ENCODE results near the gene FNIP2.
"Not testable (repeated sequence)": the region's sequence is repeated elsewhere in the genome, so short reads cannot be mapped to it uniquely, and the experiment has no call there.

FNIP2 gene

DNA sequence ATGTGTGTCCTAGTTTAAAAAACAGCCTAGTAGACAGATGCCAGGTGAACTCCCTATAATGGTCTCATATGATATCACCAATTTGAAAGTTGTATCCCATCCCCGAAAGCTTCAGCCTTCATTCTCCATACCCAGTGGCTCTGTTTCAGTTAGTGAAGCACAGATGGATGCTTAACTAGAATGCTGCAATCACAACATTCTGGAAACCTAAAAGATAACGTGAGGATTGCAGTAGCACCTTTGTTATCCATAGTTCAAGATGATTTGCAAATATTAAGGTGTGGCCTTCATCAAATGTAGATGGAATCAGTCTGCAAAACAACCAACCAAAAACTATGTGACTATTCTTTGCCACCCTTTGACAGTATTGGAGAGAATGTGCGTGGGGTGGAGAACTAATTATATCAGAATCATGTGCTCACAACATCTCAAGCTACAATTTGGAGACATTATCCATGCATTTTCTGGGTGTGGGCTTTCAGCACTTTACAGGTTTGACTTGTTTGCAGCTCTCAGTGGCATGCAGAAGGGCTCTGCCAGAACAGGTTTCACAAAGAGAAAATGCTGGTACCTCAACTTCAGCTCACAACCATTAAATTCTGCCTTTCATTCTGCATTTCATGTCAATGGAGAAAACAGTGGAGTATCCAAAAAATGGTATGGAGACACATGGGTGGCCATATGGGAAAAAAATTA is 27.4 kb upstream of the FNIP2 start:
- ChIA-PET CTCF (no interaction called here), POLR2A (no interaction called here)
- TF ChIP-seq FOXA1 (IDR thresholded peaks at IDR 0.05): no peak
- TF ChIP-seq HDGF (IDR thresholded peaks at IDR 0.05; ENCODE audit: borderline replicate concordance): no peak
- TF ChIP-seq ARNT (IDR thresholded peaks at IDR 0.05): no peak
- TF ChIP-seq FOXM1 (IDR thresholded peaks at IDR 0.05; ENCODE audit: borderline replicate concordance): no peak
- TF ChIP-seq SP1 (IDR thresholded peaks at IDR 0.05): no peak
- no peak for TF ChIP-seq NFRKB (IDR thresholded peaks at IDR 0.05)
- no peak for DNase-seq (ENCODE audit: extremely low spot score)

DNA sequence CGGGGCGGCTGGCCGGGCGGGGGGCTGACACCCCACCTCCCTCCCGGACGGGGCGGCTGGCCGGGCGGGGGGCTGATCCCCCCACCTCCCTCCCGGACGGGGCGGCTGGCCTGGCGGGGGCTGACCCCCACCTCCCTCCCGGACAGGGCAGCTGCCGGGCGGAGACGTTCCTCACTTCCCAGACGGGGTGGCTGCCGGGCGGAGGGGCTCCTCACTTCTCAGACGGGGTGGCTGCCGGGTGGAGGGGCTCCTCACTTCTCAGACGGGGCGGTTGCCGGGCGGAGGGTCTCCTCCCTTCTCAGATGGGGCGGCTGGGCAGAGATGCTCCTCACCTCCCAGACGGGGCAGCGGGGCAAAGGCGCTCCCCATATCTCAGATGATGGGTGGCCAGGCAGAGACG is 22.3 kb upstream of the FNIP2 start:
- CTCF ChIA-PET; DNase-seq (ENCODE audit: extremely low spot score); POLR2A ChIA-PET: not testable (repeated sequence)

GRCh38 chr4:158750379-158750778 is 18.4 kb upstream of the FNIP2 start:
- ChIA-PET POLR2A (no interaction called here), CTCF (no interaction called here)
- no peak for DNase-seq (ENCODE audit: extremely low spot score)
- TF ChIP-seq ARNT (IDR thresholded peaks at IDR 0.05): no peak
- TF ChIP-seq TARDBP (IDR thresholded peaks at IDR 0.05): no peak
- no peak for TF ChIP-seq L3MBTL2 (conservative IDR thresholded peaks at IDR 0.05)
- TF ChIP-seq SP1 (IDR thresholded peaks at IDR 0.05): no peak
- TF ChIP-seq ZNF384 (IDR thresholded peaks at IDR 0.05): no peak
- TF ChIP-seq SUZ12 (IDR thresholded peaks at IDR 0.05): no peak
- TF ChIP-seq, protein P1, sequence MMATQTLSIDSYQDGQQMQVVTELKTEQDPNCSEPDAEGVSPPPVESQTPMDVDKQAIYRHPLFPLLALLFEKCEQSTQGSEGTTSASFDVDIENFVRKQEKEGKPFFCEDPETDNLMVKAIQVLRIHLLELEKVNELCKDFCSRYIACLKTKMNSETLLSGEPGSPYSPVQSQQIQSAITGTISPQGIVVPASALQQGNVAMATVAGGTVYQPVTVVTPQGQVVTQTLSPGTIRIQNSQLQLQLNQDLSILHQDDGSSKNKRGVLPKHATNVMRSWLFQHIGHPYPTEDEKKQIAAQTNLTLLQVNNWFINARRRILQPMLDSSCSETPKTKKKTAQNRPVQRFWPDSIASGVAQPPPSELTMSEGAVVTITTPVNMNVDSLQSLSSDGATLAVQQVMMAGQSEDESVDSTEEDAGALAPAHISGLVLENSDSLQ (IDR thresholded peaks at IDR 0.05): no peak

DNA sequence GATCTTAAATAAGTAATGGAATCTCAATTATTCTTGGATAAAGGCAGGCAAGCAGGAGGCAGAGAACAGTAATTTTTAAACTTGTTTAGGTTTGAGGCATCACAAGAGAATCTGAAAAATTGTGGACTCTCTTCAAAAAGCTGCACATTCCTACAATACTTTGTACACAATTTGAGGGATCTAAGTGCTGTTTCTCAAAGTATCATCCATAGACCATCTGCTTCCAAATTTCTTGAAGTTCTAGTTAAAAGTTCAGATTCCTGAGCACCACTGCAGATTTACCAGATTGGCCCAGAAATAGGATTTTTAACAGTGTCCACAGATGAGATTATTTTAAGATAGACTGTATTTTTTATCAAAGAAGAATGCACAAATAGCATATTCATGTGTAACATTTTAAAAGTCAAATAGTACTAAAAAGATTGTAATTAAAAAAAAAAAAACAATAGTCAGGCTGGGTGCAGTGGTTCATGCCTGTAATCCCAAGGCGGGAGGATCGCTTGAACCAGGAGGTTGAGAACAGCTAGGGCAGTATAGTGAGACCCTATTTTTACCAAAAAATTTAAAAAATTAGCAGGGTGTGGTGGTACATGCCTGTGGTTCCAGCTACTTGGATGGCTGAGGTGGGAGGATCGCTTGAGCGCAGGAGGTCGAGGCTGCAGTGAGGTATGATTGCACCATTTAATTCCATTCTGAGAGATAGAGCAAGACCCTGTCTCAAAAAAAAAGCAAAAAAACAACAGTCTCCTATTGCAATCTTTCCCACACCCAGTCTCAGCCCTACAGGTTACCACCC is 14.2 kb upstream of the FNIP2 start:
- DNase-seq (ENCODE audit: extremely low spot score): no peak
- ChIA-PET POLR2A (no interaction called here), CTCF (no interaction called here)
- TF ChIP-seq FOXK2 (IDR thresholded peaks at IDR 0.05) (no peak), L3MBTL2 (conservative IDR thresholded peaks at IDR 0.05) (no peak), ELF4 (IDR thresholded peaks at IDR 0.05) (no peak), HDGF (IDR thresholded peaks at IDR 0.05; ENCODE audit: borderline replicate concordance) (no peak), FOXM1 (IDR thresholded peaks at IDR 0.05; ENCODE audit: borderline replicate concordance) (no peak), TARDBP (IDR thresholded peaks at IDR 0.05) (no peak), LEF1 (IDR thresholded peaks at IDR 0.05; ENCODE audit: borderline replicate concordance) (no peak), CTBP1 (IDR thresholded peaks at IDR 0.05; ENCODE audit: borderline replicate concordance) (no peak), FOXA1 (IDR thresholded peaks at IDR 0.05) (no peak), SUZ12 (IDR thresholded peaks at IDR 0.05) (no peak), ZNF384 (IDR thresholded peaks at IDR 0.05) (no peak), ARNT (IDR thresholded peaks at IDR 0.05) (no peak), BHLHE40 (IDR thresholded peaks at IDR 0.05; ENCODE audit: borderline replicate concordance) (no peak)
- TF ChIP-seq, protein P1 (IDR thresholded peaks at IDR 0.05): no peak

DNA sequence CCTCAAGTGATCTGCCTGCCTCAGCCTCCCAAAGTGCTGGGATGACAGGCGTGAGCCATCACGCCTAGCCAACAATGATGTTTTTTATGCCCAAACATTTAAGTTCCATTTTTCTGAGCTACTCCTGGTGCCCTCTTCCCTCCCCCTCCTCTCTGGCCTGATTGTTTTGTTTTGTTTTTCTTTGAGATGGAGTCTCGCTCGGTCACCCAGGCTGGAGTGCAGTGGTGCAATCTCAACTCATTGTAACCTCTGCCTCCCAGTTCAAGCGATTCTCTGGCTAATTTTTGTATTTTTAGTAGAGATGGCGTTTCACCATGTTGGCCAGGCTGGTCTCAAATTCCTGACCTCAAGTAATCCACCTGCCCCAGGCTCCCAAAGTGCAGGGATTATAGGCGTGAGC is 13.0 kb upstream of the FNIP2 start:
- POLR2A ChIA-PET; DNase-seq (ENCODE audit: extremely low spot score); CTCF ChIA-PET: not testable (repeated sequence)

GRCh38 chr4:158756588-158756987 is 12.2 kb upstream of the FNIP2 start:
- ChIA-PET POLR2A (no interaction called here), CTCF (no interaction called here)
- TF ChIP-seq ARNT (IDR thresholded peaks at IDR 0.05) (no peak), TARDBP (IDR thresholded peaks at IDR 0.05) (no peak), CTBP1 (IDR thresholded peaks at IDR 0.05; ENCODE audit: borderline replicate concordance) (no peak), LEF1 (IDR thresholded peaks at IDR 0.05; ENCODE audit: borderline replicate concordance) (no peak), ZNF384 (IDR thresholded peaks at IDR 0.05) (no peak), NFRKB (IDR thresholded peaks at IDR 0.05) (no peak), L3MBTL2 (conservative IDR thresholded peaks at IDR 0.05) (no peak)
- no peak for DNase-seq (ENCODE audit: extremely low spot score)

- no peak for DNase-seq (ENCODE audit: extremely low spot score)
- no peak for TF ChIP-seq SUZ12 (IDR thresholded peaks at IDR 0.05)
- no peak for TF ChIP-seq BHLHE40 (IDR thresholded peaks at IDR 0.05; ENCODE audit: borderline replicate concordance)
- no peak for TF ChIP-seq ELF4 (IDR thresholded peaks at IDR 0.05)
- TF ChIP-seq L3MBTL2 (conservative IDR thresholded peaks at IDR 0.05): no peak
- TF ChIP-seq LEF1 (IDR thresholded peaks at IDR 0.05; ENCODE audit: borderline replicate concordance): no peak
- ChIA-PET POLR2A (no interaction called here), CTCF (no interaction called here)
Observed at GRCh38 chr4:158758142-158758541, 10.7 kb upstream of the FNIP2 start.

- ChIA-PET POLR2A (no interaction called here), CTCF (no interaction called here)
- no peak for TF ChIP-seq HDGF (IDR thresholded peaks at IDR 0.05; ENCODE audit: borderline replicate concordance)
- TF ChIP-seq CTBP1 (IDR thresholded peaks at IDR 0.05; ENCODE audit: borderline replicate concordance): no peak
- TF ChIP-seq L3MBTL2 (conservative IDR thresholded peaks at IDR 0.05): no peak
- no peak for TF ChIP-seq ELF4 (IDR thresholded peaks at IDR 0.05)
Observed at GRCh38 chr4:158758703-158759102, 10.1 kb upstream of the FNIP2 start.

DNA sequence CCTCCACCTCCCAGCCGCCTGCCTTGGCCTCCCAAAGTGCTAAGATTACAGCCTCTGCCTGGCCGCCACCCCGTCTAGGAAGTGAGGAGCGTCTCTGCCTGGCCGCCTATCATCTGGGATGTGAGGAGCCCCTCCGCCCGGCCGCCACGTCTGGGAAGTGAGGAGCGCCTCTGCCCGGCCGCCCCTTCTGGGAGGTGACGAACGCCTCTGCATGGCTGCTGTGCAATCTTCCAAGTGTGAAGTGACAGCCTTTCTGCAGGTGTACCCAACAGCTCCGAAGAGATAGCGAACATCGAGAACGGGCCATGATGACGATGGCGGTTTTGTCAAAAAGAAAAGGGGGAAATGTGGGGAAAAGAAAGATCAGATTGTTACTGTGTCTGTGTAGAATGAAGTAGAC is 9.3 kb upstream of the FNIP2 start:
- DNase-seq (ENCODE audit: extremely low spot score); POLR2A ChIA-PET; CTCF ChIA-PET: not testable (repeated sequence)

More at GRCh38 chr4:158758703-158759102, 10.1 kb upstream of the FNIP2 start:
- DNase-seq (ENCODE audit: extremely low spot score): no peak

Measured in HEK293T (cell line).